K562 (cell line): Measurements from ENCODE around the gene MYO10. TPM values are rescaled to one million over a fixed set of nuclear protein-coding genes. Genes with fewer than 3 reads are reported as not detected.

Experiments
- ATAC-seq: fragments of 200-7000 bp; cut with Tn5 transposase; 3 replicates; pipeline ENCODE4 v1.9.1; 2020; ENCODE audit warnings: moderate library complexity
- BruUV-seq: library from RNA; stranded (reverse); fragments of 400-500 nt; replicated peaks from 2 replicates; lab custom pipeline; 2021; lab: Mats Ljungman, UMichigan
- CTCF ChIA-PET: fragments of 300-600 bp; formaldehyde crosslinking; extraction: SDS; loops from one replicate; lab custom pipeline; 2021; ENCODE audit warnings: low intra/inter-chr PET ratio; lab: Yijun Ruan, JAX
- POLR2A ChIA-PET: fragments of 300-600, 350-650 bp; sonication (Branson Sonifier 250); formaldehyde crosslinking; extraction: SDS; loops from one replicate; lab custom pipeline; 2021; ENCODE audit warnings: antibody characterized with exemption, inconsistent platforms; lab: Yijun Ruan, JAX
- DNase-seq, 4 experiments: peaks; one replicate each; pipeline versions ENCODE4 v3.0.0 to v3.0.0-alpha.2; 2011 to 2018; ENCODE audit warnings: low spot score in 3 of 4, mixed read lengths in 3 of 4; ENCODE audit errors: extremely low read depth in 1 of 4
- FAIRE-seq: peaks from 2 replicates; lab custom pipeline; 2011; peaks lifted over from hg19 to GRCh38; lab: Jason Lieb, UNC
- H2AFZ ChIP-seq: 2 replicates; pipeline ENCODE4 v1.6.0; 2011; ENCODE audit warnings: low read depth, low read length, control low read depth, inconsistent platforms
- H3K27ac ChIP-seq: fragments of 200-600 bp; 3 replicates; pipeline ENCODE4 v1.8.0; 2011; ENCODE audit warnings: low read depth, mild to moderate bottlenecking, control low read depth, inconsistent platforms, low read length, moderate library complexity, mixed read lengths; ENCODE audit errors: extremely low read depth
- H3K27me3 ChIP-seq, 2 experiments: fragments of 300-600 bp in 1 of 2; 2 replicates in 1 of 2; 3 replicates in 1 of 2; pipeline versions ENCODE4 v1.6.0 to v1.8.0; 2011; ENCODE audit warnings: inconsistent platforms in 2 of 2, low read length in 2 of 2, mild to moderate bottlenecking in 1 of 2, mixed read lengths in 1 of 2, moderate library complexity in 1 of 2; ENCODE audit not compliant: control insufficient read depth in 2 of 2, insufficient read depth in 2 of 2
- H3K36me3 ChIP-seq: fragments of 300-600 bp; 3 replicates; pipeline ENCODE4 v1.8.0; 2011; ENCODE audit warnings: mild to moderate bottlenecking, low read length, inconsistent platforms; ENCODE audit not compliant: control insufficient read depth, insufficient read depth
- H3K4me1 ChIP-seq, 2 experiments: fragments of 200-600 bp in 1 of 2; replicated peaks in 1 of 2; 2 replicates in 1 of 2; 3 replicates in 1 of 2; pipeline versions ENCODE4 v1.5.1 to v1.8.0; 2011; ENCODE audit warnings: inconsistent platforms in 2 of 2, low read length in 2 of 2, mild to moderate bottlenecking in 1 of 2, mixed read lengths in 1 of 2, moderate library complexity in 1 of 2; ENCODE audit not compliant: control insufficient read depth in 2 of 2, insufficient read depth in 2 of 2
- H3K4me2 ChIP-seq: 2 replicates; pipeline ENCODE4 v1.6.1; 2011; ENCODE audit warnings: low read length, control low read depth, inconsistent platforms, mixed read lengths; ENCODE audit not compliant: insufficient read depth
- H3K4me3 ChIP-seq: fragments of 200-600 bp; sonication (generic), shearing (Covaris generic); 2 replicates; pipeline ENCODE4 v1.5.1; 2016; ENCODE audit warnings: control low read depth, inconsistent platforms
- H3K79me2 ChIP-seq: fragments of 200-600 bp; 3 replicates; pipeline ENCODE4 v1.8.0; 2011; ENCODE audit warnings: low read length, inconsistent platforms; ENCODE audit not compliant: control insufficient read depth, insufficient read depth
- H3K9ac ChIP-seq, 2 experiments: 2 replicates each; pipeline versions ENCODE4 v1.6.0 to v1.6.1; 2011; ENCODE audit warnings: low read depth in 2 of 2, low read length in 2 of 2, control low read depth in 1 of 2, inconsistent platforms in 1 of 2, mild to moderate bottlenecking in 1 of 2, mixed read lengths in 1 of 2; ENCODE audit not compliant: insufficient read depth in 1 of 2
- H3K9me1 ChIP-seq: one replicate; pipeline ENCODE4 v1.6.0; 2011; ENCODE audit warnings: inconsistent platforms, mild to moderate bottlenecking, low read length, moderate library complexity; ENCODE audit not compliant: control insufficient read depth, insufficient read depth
- H3K9me3 ChIP-seq: replicated peaks from 2 replicates; pipeline ENCODE4 v1.5.1; 2011; ENCODE audit warnings: low read depth, low read length, inconsistent platforms; ENCODE audit not compliant: control insufficient read depth, insufficient read depth
- H4K20me1 ChIP-seq: replicated peaks from 2 replicates; pipeline ENCODE4 v1.6.1; 2011; ENCODE audit warnings: low read length, inconsistent platforms, mixed read lengths; ENCODE audit not compliant: control insufficient read depth, insufficient read depth
- CHCHD3 ChIP-seq: fragments of 250-450 bp; sonication (Bioruptor Pico); IDR thresholded peaks from 2 replicates; pipeline ENCODE4 v2.1.2; 2022; ENCODE audit warnings: mild to moderate bottlenecking
- FOXK2 ChIP-seq, 2 experiments: fragments of 450-650 bp; IDR thresholded peaks in 1 of 2; conservative IDR thresholded peaks in 1 of 2; 2 replicates each; pipeline ENCODE4 v1.6.1; 2016; ENCODE audit warnings: low read depth in 2 of 2, mild to moderate bottlenecking in 1 of 2
- HNRNPH1 ChIP-seq: fragments of 200-400 bp; formaldehyde crosslinking; optimal IDR thresholded peaks from 2 replicates; pipeline ENCODE3; 2017; ENCODE audit warnings: low read depth, mild to moderate bottlenecking, low read length, moderate library complexity
- ID3 ChIP-seq, 2 experiments: fragments of 250-450 bp in 1 of 2; fragments of 450-650 bp in 1 of 2; sonication (Bioruptor Pico) in 1 of 2; IDR thresholded peaks; 2 replicates each; pipeline versions ENCODE4 v1.6.1 to v1.8.0; 2016 to 2021; ENCODE audit warnings: mild to moderate bottlenecking in 2 of 2, moderate library complexity in 2 of 2, missing compliant biosample characterization in 1 of 2, missing genetic modification characterization in 1 of 2
- KDM1A ChIP-seq, 2 experiments: fragments of 450-650 bp; IDR thresholded peaks; 2 replicates each; pipeline ENCODE4 v1.6.1; 2016; ENCODE audit warnings: mild to moderate bottlenecking in 2 of 2
- KLF6 ChIP-seq: fragments of 250-450 bp; sonication (Bioruptor Pico); IDR thresholded peaks from 2 replicates; pipeline ENCODE4 v1.4.0; 2020; ENCODE audit warnings: mild to moderate bottlenecking, moderate library complexity, borderline replicate concordance
- RBM34 ChIP-seq: fragments of 200-400 bp; formaldehyde crosslinking; IDR thresholded peaks from 2 replicates; pipeline ENCODE4 v1.6.1; 2018; ENCODE audit warnings: low read length, borderline replicate concordance; ENCODE audit not compliant: insufficient read depth
- RBM39 ChIP-seq: fragments of 200-400 bp; formaldehyde crosslinking; optimal IDR thresholded peaks from 2 replicates; pipeline ENCODE3; 2018; ENCODE audit warnings: low read depth, low read length
- SMARCA5 ChIP-seq: fragments of 450-650 bp; IDR thresholded peaks from 2 replicates; pipeline ENCODE4 v1.6.1; 2016
- SUPT5H ChIP-seq: fragments of 450-650 bp; IDR thresholded peaks from 2 replicates; pipeline ENCODE4 v1.6.1; 2016
- YY1 ChIP-seq, 3 experiments: IDR thresholded peaks; 2 replicates each; pipeline ENCODE4 v1.6.1; 2011; ENCODE audit warnings: low read length in 2 of 3, mild to moderate bottlenecking in 2 of 3, moderate library complexity in 2 of 3, borderline replicate concordance in 1 of 3, control low read depth in 1 of 3, low read depth in 1 of 3; ENCODE audit not compliant: insufficient read depth in 3 of 3, insufficient replicate concordance in 2 of 3, control insufficient read depth in 1 of 3, insufficient read length in 1 of 3; ENCODE audit errors: extremely low read depth in 1 of 3
- ZBTB8A ChIP-seq: fragments of 450-650 bp; IDR thresholded peaks from 2 replicates; pipeline ENCODE4 v1.6.1; 2018; ENCODE audit warnings: mild to moderate bottlenecking, moderate library complexity; ENCODE audit not compliant: partially characterized antibody
- ZKSCAN1 ChIP-seq: fragments of 150-350 bp; IDR thresholded peaks from 2 replicates; pipeline ENCODE4 v1.6.1; 2016; ENCODE audit warnings: low read depth, low read length
- ZNF174 ChIP-seq: fragments of 250-450 bp; sonication (Bioruptor Pico); IDR thresholded peaks from 2 replicates; pipeline ENCODE4 v1.4.0; 2020; ENCODE audit warnings: mild to moderate bottlenecking
- WGBS: fragments of 100-300 bp; shearing (Covaris generic); methylation state at CpG from one replicate; pipeline ENCODE4 v1.1.6; 2016; ENCODE audit warnings: low coverage, mixed read lengths; ENCODE audit not compliant: insufficient coverage; ENCODE audit errors: missing lambda C conversion rate; 5-methylcytosine and 5-hydroxymethylcytosine counted together
- in situ Hi-C: fragments of 300-500 bp; cut with MboI; formaldehyde crosslinking; loops from 4 replicates; pipeline ENCODE4 v1.15.0; 2018; ENCODE audit warnings: inconsistent platforms, mixed read lengths
- intact Hi-C: fragments of 100-400 bp; cut with micrococcal nuclease; formaldehyde crosslinking; loops from 2 replicates; pipeline ENCODE4 v1.14.2; 2022
- polyA plus RNA-seq, 8 experiments: library from polyadenylated mRNA; depleted of rRNA in 4 of 8; stranded (reverse) in 5 of 8; unstranded in 3 of 8; fragments of >200 nt; fragmentation: Nextera tagmentation in 2 of 8; fragmentation: Illumina TruSeq in 1 of 8; extraction: Ambion mirVana in 2 of 8; extraction: Trizol in 1 of 8; gene quantifications; 2 replicates each; pipeline versions ENCODE4 v1.2.1 to v1.2.3, GENCODE V29; 2011 to 2014; ENCODE audit warnings: inconsistent platforms in 1 of 8, missing spikeins in 1 of 8
- total RNA-seq, 7 experiments: library from RNA; depleted of rRNA in 6 of 7; stranded (reverse); fragments of >200 nt in 6 of 7; fragmentation: Illumina TruSeq in 2 of 7; extraction: Trizol in 2 of 7; gene quantifications; 2 replicates each; pipeline versions ENCODE4 v1.2.1 to v1.2.3, GENCODE V29; 2011 to 2021; ENCODE audit warnings: low replicate concordance in 1 of 7
- TF ChIP-seq, protein P1 (sequence below), 2 experiments: fragments of 450-650 bp; conservative IDR thresholded peaks; 2 replicates each; pipeline ENCODE4 v1.6.1; 2017; ENCODE audit warnings: mild to moderate bottlenecking in 2 of 2, moderate library complexity in 2 of 2

MYO10 gene
- total and polyA plus RNA-seq, 9 of the 15 experiments (the other 6 are each of a cell fraction or from before 2014, with no cell fraction given), result 0.04 to 0.24 TPM; not detected in 7

DNA sequence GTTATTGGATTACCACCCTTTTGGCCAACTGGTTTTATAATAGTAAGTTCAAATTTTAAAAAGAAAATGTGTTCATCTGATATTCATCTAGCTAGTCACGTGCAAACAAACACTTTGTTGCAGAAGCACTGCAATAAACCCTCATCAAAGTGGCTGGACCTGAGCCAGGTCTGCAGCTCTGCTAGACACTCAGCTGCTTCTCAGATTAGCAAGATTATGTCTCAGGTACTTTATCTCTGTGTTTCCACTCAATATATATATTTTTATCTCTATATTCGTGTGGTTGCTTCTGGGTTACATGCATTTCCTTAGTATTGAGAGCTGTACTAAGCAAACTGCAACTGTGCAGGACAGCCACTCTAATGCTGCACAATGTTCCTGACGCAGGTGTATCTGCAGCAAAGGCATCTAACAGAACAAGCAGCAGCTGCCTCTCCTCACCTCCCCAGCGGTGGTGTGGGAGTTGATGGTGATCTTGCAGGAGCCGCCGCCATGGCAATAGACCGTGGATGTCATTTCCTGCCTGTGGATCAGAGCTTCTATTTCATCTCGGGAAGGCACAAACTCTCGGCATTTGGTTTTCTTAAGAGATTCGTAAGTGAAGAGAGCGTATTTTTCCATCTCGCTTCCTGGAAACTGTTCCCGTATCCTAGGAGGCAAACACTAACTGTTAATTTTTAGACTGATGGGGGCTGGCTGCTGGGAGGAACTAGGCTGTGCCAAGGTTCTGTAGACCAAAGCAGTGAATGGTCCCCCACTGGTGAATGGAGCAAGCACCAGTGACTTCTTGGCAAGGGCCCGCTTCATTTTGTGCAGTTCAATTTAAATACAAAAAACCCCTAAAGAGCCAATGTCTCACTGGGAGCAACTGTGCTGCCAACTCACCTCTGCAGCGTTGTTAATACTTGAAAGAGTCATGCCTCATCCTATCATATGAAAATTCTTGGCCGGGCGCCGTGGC, 262.6 kb downstream of the MYO10 start:
- Histone ChIP-seq H3K9ac (no peak overlapping the region), H2AFZ (no peak overlapping the region), H3K4me1 (no peaks in the 10 kb centered on the region), H3K27ac (no peak overlapping the region), H3K9me3 (no peaks in the 10 kb centered on the region), H3K4me3 (no peak overlapping the region), H3K79me2 (no peaks in the 10 kb centered on the region), H3K36me3 (no peaks in the 10 kb centered on the region), H4K20me1 (no peaks in the 10 kb centered on the region), H3K9me1 (no peaks in the 10 kb centered on the region), H3K4me2 (no peak overlapping the region), H3K27me3 (peaks cover 17 to 52% of the 10 kb centered on the region in 2 experiments)
- BruUV-seq, result no TSS peak
- no peak for ATAC-seq
- no peak for TF ChIP-seq ZBTB8A
- TF ChIP-seq KLF6 (CRISPR knock-in tag), result no peak
- no peak for TF ChIP-seq ID3 (CRISPR knock-in tag; IDR thresholded peaks at IDR 0.05)
- TF ChIP-seq ID3 (tag; IDR thresholded peaks at IDR 0.05), result no peak
- TF ChIP-seq, protein P1, sequence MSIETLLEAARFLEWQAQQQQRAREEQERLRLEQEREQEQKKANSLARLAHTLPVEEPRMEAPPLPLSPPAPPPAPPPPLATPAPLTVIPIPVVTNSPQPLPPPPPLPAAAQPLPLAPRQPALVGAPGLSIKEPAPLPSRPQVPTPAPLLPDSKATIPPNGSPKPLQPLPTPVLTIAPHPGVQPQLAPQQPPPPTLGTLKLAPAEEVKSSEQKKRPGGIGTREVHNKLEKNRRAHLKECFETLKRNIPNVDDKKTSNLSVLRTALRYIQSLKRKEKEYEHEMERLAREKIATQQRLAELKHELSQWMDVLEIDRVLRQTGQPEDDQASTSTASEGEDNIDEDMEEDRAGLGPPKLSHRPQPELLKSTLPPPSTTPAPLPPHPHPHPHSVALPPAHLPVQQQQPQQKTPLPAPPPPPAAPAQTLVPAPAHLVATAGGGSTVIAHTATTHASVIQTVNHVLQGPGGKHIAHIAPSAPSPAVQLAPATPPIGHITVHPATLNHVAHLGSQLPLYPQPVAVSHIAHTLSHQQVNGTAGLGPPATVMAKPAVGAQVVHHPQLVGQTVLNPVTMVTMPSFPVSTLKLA (conservative IDR thresholded peaks at IDR 0.05), result no peak
- TF ChIP-seq ZKSCAN1, result no peak
- TF ChIP-seq HNRNPH1, result no peak
- no peak for TF ChIP-seq CHCHD3 (CRISPR knock-in tag)
- no peak for TF ChIP-seq SUPT5H
- TF ChIP-seq YY1 (IDR thresholded peaks at IDR 0.05; ENCODE audit: borderline replicate concordance in 1 of 3, control insufficient read depth in 1 of 3, extremely low read depth in 1 of 3, insufficient read depth in 3 of 3, insufficient read length in 1 of 3, insufficient replicate concordance in 2 of 3, low read depth in 1 of 3, low read length in 2 of 3), result no peak
- TF ChIP-seq SMARCA5, result no peak
- TF ChIP-seq RBM34, result no peak
- no peak for TF ChIP-seq KDM1A (IDR thresholded peaks at IDR 0.05)
- TF ChIP-seq ZNF174, result no peak
- TF ChIP-seq RBM39, result no peak
- TF ChIP-seq FOXK2 (conservative IDR thresholded peaks at IDR 0.05 in 1 of 2, IDR thresholded peaks at IDR 0.05 in 1 of 2; ENCODE audit: low read depth in 2 of 2), result no peak
- intact Hi-C loops, result no loop called here
- POLR2A ChIA-PET, result no interaction called here
- in situ Hi-C loops, result no loop called here
- CTCF ChIA-PET, result no interaction called here
- FAIRE-seq, result no peak
- under 1% methylated on average over 18 of the region's 18 CpGs for WGBS
- DNase-seq, result no peak
